ENCODE data around the gene NKD2.

Gene NKD2

GRCh38 chr5:963310-963672 lies 45.3 kb upstream of the NKD2 start:
- TF ChIP-seq ZFX (IDR thresholded peaks at IDR 0.05): no peak
- TF ChIP-seq CTCF (conservative IDR thresholded peaks at IDR 0.05): no peak
- H3K27ac ChIP-seq: no peak overlapping the region

- H3K27ac ChIP-seq: no peak overlapping the region
Observed at GRCh38 chr5:963673-964531, 44.7 kb upstream of the NKD2 start.

GRCh38 chr5:964821-965220 lies 43.8 kb upstream of the NKD2 start:
- TF ChIP-seq ZFX (IDR thresholded peaks at IDR 0.05): no peak
- TF ChIP-seq CTCF (conservative IDR thresholded peaks at IDR 0.05): no peak
- no peak overlapping the region for H3K27ac ChIP-seq

More at GRCh38 chr5:963673-964531, 44.7 kb upstream of the NKD2 start:
- no peak for TF ChIP-seq ZFX (IDR thresholded peaks at IDR 0.05)
- TF ChIP-seq CTCF (conservative IDR thresholded peaks at IDR 0.05): no peak

- no peak overlapping the region for H3K27ac ChIP-seq
- TF ChIP-seq CTCF (conservative IDR thresholded peaks at IDR 0.05): no peak
- TF ChIP-seq ZFX (IDR thresholded peaks at IDR 0.05): no peak
Observed at GRCh38 chr5:965604-966344, 42.8 kb upstream of the NKD2 start.

GRCh38 chr5:966345-966710 lies 42.3 kb upstream of the NKD2 start:
- H3K27ac ChIP-seq: no peak overlapping the region
- TF ChIP-seq ZFX (IDR thresholded peaks at IDR 0.05) (no peak), CTCF (conservative IDR thresholded peaks at IDR 0.05) (no peak)

GRCh38 chr5:966941-967340 lies 41.7 kb upstream of the NKD2 start:
- H3K27ac ChIP-seq: no peak overlapping the region
- no peak for TF ChIP-seq CTCF (conservative IDR thresholded peaks at IDR 0.05)
- TF ChIP-seq ZFX (IDR thresholded peaks at IDR 0.05): no peak

GRCh38 chr5:968881-969280 lies 39.7 kb upstream of the NKD2 start:
- H3K27ac ChIP-seq: no peak overlapping the region
- TF ChIP-seq CTCF (conservative IDR thresholded peaks at IDR 0.05) (no peak), ZFX (IDR thresholded peaks at IDR 0.05) (no peak)

All from C4-2B (cell line).